Activated CD8-positive, alpha-beta memory T cell treated with anti-CD3 and anti-CD28 coated beads, Interleukin-2, amount 50 U/mL, for 24 hours (primary cell): ENCODE data around the gene VDAC1.

Experiments used
- DNase-seq: peaks from one replicate; pipeline ENCODE4 v3.0.0-alpha.2; 2020; ENCODE audit errors: extremely low read depth

VDAC1 gene

DNA sequence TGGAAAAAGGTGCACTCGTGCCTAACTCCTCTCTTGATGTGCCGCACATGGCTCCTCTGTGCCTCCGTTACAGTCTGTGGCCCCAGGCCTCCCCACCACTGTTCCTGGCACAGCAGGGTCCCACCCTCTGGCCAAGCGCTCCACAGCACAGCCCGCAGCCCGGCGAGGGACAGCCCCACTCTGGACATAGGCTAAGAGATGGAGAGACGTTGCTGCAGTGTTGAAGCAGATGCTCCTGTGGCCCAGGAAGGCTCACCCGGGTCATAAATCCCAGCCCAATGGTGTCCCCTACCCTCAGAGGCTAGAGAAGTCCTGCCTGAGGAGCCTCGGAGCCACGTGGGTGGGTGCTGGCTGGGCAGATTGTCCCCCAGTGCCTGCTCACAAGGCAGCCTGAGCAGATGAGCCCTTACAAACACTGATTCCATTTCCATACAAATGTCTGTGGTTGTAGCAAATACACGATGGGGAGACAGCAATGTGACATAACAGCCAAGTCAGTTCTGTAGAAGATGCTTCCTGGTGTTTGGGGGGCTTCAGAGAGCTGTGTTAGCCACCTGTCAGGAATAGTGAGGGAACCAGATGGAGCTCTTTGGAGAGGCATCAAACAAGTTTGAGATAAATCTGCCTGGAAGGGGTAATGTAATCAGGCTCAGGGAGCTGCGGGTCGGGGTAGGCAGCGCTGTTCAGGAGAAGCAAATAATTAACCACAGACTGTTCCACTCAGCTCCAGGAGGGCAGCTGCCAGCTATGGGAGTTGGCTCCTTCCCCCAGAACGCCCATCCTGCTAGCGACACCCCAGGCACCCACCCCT is 78.1 kb downstream of the VDAC1 start:
- no peak for DNase-seq

DNA sequence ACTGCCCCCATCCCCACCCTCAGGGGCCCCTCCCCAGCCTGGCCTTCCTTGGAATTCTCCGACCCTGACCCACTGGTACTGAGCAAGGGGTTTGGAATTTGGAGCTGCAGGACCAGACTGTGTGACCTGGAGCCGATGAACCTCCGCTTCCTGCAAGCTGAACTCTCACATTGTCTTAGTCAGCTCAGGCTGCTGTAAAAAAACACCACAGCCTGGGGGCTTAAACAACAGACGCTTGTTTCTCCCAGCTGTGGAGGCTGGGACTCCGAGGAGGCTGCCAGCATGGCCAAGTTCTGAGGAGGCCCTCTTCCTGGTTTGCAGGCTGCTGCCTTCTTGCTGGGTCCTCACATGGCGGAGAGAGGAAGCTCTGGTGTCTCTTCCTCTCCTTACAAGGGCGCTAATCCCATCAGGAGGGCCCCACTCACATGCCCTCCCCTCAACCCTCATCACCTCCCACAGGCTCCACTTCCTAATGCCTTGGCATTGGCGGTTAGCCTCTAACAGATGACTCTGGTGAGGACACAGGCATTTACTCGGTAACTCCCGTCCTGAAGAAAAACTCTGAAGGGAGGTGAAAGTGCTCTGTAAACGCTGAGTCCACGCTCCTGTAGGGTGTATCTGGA is 78.8 kb downstream of the VDAC1 start:
- no peak for DNase-seq

DNA sequence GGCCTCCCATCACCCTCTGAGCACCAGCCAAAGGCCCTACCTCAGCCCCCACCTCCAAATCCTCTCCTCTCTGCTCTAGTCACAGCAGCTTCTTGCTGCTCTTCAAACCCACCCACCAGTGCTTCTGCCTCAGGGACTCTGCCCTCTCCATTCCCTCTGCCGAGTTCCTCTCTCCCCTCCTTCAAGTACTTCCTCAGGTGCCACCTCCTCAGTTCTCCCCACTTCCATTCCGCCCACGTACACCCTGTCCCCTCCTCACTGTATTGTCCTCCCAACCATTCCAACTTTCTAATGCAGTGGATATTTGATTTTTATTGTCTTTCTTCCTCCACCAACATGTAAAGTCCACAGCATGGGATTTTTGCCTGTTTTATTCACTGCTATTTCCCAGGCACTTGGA is 79.5 kb downstream of the VDAC1 start:
- DNase-seq, result no peak

DNA sequence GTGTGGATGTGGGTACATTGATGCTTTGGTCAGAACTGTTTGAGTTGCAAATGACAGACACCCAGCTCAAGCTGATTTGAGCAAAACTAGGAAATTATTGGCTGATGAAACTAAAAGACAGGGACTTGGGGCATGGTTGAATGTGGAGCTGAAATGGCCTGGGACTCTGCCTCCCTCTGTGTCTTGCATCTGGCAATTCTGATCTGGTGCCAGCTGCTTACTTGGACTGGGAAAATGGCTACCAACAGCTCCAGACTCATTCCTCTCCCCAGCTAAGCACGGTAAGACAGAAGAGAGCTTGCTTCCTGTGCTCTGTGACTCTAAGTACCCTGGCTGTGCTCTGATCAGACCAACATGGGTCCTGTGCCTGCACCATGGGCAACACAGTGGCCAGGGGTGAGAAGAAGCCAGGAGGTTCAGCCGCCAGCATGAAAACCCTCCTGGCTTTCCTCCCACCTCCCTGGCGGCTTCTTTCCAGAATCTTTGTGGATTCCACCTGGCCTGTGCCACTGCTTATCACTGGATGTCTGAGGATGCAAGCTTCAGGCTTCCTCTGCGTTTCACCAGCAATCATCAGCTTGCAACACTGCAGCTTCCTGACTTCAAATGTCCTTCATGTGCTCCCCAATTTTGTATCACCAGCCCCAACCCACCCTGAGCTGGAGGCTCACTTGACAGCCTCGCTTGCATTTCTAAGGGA is 80.4 kb downstream of the VDAC1 start:
- DNase-seq, result no peak

DNA sequence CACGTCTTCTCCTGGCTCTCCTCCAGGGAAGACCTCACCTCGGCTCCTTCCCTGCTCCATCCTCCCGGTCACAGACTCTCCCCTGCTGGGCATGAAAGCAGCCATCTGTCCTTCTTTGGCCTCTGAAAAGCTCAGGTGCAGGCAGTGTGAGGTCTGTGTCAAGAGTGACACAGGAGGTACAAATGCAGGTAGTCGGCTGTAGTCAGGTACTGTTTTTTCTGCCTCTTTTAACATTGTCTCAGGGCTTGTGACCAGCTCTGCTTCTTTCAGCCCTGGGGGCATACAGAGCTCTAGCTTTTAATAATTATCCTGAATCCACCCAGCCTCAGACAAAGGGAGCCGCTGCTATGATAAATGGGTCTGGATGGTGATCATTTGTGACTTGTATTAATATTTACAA is 82.8 kb downstream of the VDAC1 start:
- DNase-seq, result no peak
